Kidney (tissue), 14 donors: ENCODE measurements around the gene AGXT. TPM values are rescaled to one million over a fixed set of nuclear protein-coding genes. Genes with fewer than 3 reads are reported as not detected.

ENCODE experiments used
- DNase-seq, 5 donors: peaks; one replicate each; pipeline ENCODE4 v3.0.0-alpha.2; 2013 to 2020
- FAIRE-seq: peaks from 2 replicates; lab custom pipeline; 2012; peaks lifted over from hg19 to GRCh38; lab: Jason Lieb, UNC
- H3K27ac ChIP-seq, 2 donors: one replicate each; pipeline ENCODE4 v1.7.0; 2013; ENCODE audit warnings: low read depth in 2 of 2, low read length in 2 of 2, inconsistent platforms in 1 of 2
- H3K27me3 ChIP-seq: one replicate; pipeline ENCODE4 v1.7.1; 2013; ENCODE audit warnings: low read length, inconsistent platforms; ENCODE audit not compliant: control insufficient read depth, insufficient read depth
- H3K36me3 ChIP-seq, 3 donors: one replicate each; pipeline versions ENCODE4 v1.7.0 to v1.7.1; 2013; ENCODE audit warnings: low read length in 3 of 3, control low read depth in 1 of 3, inconsistent platforms in 1 of 3; ENCODE audit not compliant: insufficient read depth in 3 of 3, control insufficient read depth in 2 of 3
- H3K4me1 ChIP-seq, 3 donors: one replicate each; pipeline versions ENCODE4 v1.7.0 to v1.7.1; 2013; ENCODE audit warnings: low read length in 3 of 3, inconsistent platforms in 1 of 3, low read depth in 1 of 3; ENCODE audit not compliant: control insufficient read depth in 2 of 3, insufficient read depth in 2 of 3
- H3K4me3 ChIP-seq, 3 donors: one replicate each; pipeline versions ENCODE4 v1.7.0 to v1.8.1; 2013; ENCODE audit warnings: low read length in 3 of 3, control low read depth in 1 of 3, inconsistent platforms in 1 of 3
- H3K9ac ChIP-seq, 3 donors: one replicate each; pipeline versions ENCODE4 v1.7.0 to v1.7.1; 2013; ENCODE audit warnings: low read length in 3 of 3, control low read depth in 1 of 3, inconsistent platforms in 1 of 3
- H3K9me3 ChIP-seq, 3 donors: one replicate each; pipeline versions ENCODE4 v1.7.0 to v1.7.1; 2013; ENCODE audit warnings: low read length in 3 of 3, control low read depth in 1 of 3, inconsistent platforms in 1 of 3; ENCODE audit not compliant: control insufficient read depth in 2 of 3, insufficient read depth in 1 of 3
- CTCF ChIP-seq: IDR thresholded peaks from 3 replicates; pipeline ENCODE4 v1.5.1; 2012; ENCODE audit warnings: mild to moderate bottlenecking, moderate library complexity, borderline replicate concordance; ENCODE audit not compliant: insufficient read depth; ENCODE audit errors: extremely low read depth
- intact Hi-C: fragments of 100-400 bp; cut with DNase I; formaldehyde crosslinking; loops from one replicate; pipeline ENCODE4 v1.11.1; 2022
- polyA plus RNA-seq: library from polyadenylated mRNA; stranded (reverse); fragments of 350-450 nt; fragmentation: Illumina TruSeq; extraction: RNeasy Lipid Tissue Mini Kit (QIAGEN cat#74804); gene quantifications from one replicate; pipeline ENCODE4 v1.2.3, GENCODE V29; 2014; ENCODE audit warnings: low read depth, low replicate concordance; ENCODE audit not compliant: insufficient read depth
- total RNA-seq: library from RNA; stranded (reverse); fragmentation: NEBNext Ultra II Directional; extraction: Animal tissue kit (Norgen Biotek cat#: 25700); gene quantifications from one replicate; pipeline ENCODE4 v1.2.1, GENCODE V29; 2021
- donor health status: control.
- donor health status: control.
- donor health status: control.
- donor health status: control.
- donor health status: control.
- donor health status: DM: yes; HTN: yes; CAD: no.
- donor health status: Normal renal cell carcinoma (clear cell type).

The AGXT gene
- total and polyA plus RNA-seq, 2 donors from 2014 or later, result 0.09 to 12.5 TPM

- intact Hi-C loops, result no loop called here
Observed at GRCh38 chr2:240869109-240869955, 708 bp downstream of the AGXT start.

GRCh38 chr2:240869956-240870875 lies 1.6 kb downstream of the AGXT start:
- Histone ChIP-seq H3K9ac (no peak overlapping the region), H3K4me3 (peak overlapping the region in 1 of 3 donors; percentile 25), H3K9me3 (no peaks in the 10 kb centered on the region), H3K27me3 (no peaks in the 10 kb centered on the region), H3K36me3 (no peaks in the 10 kb centered on the region), H3K4me1 (no peaks in the 10 kb centered on the region), H3K27ac (no peak overlapping the region)
- intact Hi-C loops, result no loop called here
- TF ChIP-seq CTCF, result no peak
- peak in 1 of 5 donors; percentile 69 for DNase-seq
- no peak for FAIRE-seq

More at GRCh38 chr2:240869109-240869955, 708 bp downstream of the AGXT start:
- no peaks in the 10 kb centered on the region for H3K4me1 ChIP-seq
- TF ChIP-seq CTCF, result no peak
- H3K36me3 ChIP-seq, result no peaks in the 10 kb centered on the region
- H3K9ac ChIP-seq, result no peak overlapping the region
- FAIRE-seq (no peak), DNase-seq (no peak)
- no peaks in the 10 kb centered on the region for H3K9me3 ChIP-seq
- peak overlapping the region in 1 of 3 donors; percentile 25 for H3K4me3 ChIP-seq
- H3K27ac ChIP-seq, result no peak overlapping the region
- no peaks in the 10 kb centered on the region for H3K27me3 ChIP-seq

GRCh38 chr2:240871071-240871958 lies 2.7 kb downstream of the AGXT start:
- DNase-seq (peak in 1 of 5 donors; percentile 28), FAIRE-seq (no peak)
- Histone ChIP-seq H3K4me3 (no peak overlapping the region), H3K9ac (no peak overlapping the region), H3K36me3 (no peaks in the 10 kb centered on the region), H3K27me3 (no peaks in the 10 kb centered on the region), H3K27ac (no peak overlapping the region), H3K9me3 (no peaks in the 10 kb centered on the region), H3K4me1 (peaks cover 0 to 4% (median 0%) of the 10 kb centered on the region in 3 donors)
- TF ChIP-seq CTCF, result no peak
- intact Hi-C loops, result no loop called here
